ENCODE results near the gene APP. TPM values are rescaled to one million over a fixed set of nuclear protein-coding genes. Genes with fewer than 3 reads are reported as not detected.
A peak's percentile ranks its signal among the peaks of the same experiment; 100 is the strongest.

APP gene
- total RNA-seq, 2 donors from 2014 or later = 20.5 to 46.6 TPM

DNA sequence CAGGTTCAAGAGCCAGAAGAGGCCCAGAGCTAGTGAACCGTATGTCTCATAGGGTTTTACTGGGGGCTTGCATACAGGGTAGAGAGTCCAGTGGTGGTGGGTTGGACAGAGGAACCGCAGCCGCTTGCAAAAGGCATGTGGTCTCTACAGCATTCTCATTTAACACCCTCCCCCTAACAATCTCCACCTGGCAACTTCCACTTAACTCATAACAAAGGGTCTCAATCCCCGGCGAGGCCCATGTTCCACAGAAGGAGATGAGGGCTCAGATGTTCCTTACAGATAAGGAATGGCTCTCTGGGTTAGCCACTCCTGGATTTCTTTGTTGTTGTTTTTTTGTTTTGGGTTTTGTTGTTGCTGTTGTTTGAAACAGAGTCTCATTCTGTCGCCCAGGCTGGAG lies 106.1 kb downstream of the APP start:
- H3K9me3 Mint-ChIP-seq = no peaks in the 10 kb centered on the region
- no peaks in the 10 kb centered on the region for H3K36me3 Mint-ChIP-seq (ENCODE audit: low read depth)
- ATAC-seq (replicated peaks) = no peak
- no peaks in the 10 kb centered on the region for H3K27me3 Mint-ChIP-seq
- no peak overlapping the region for H3K4me3 Mint-ChIP-seq
- no peak overlapping the region for H3K27ac Mint-ChIP-seq
- H3K4me1 Mint-ChIP-seq = peaks cover 11% of the 10 kb centered on the region

- Mint-ChIP-seq H3K9me3 (no peaks in the 10 kb centered on the region), H3K36me3 (ENCODE audit: low read depth) (no peaks in the 10 kb centered on the region), H3K27ac (no peak overlapping the region), H3K4me1 (peaks cover 5% of the 10 kb centered on the region), H3K4me3 (no peak overlapping the region), H3K27me3 (no peaks in the 10 kb centered on the region)
- ATAC-seq (replicated peaks) = no peak
Measured at GRCh38 chr21:26061437-26061836, 109.1 kb downstream of the APP start.

- Mint-ChIP-seq H3K4me1 (peaks cover 5% of the 10 kb centered on the region), H3K27ac (no peak overlapping the region), H3K9me3 (no peaks in the 10 kb centered on the region), H3K27me3 (no peaks in the 10 kb centered on the region), H3K4me3 (no peak overlapping the region), H3K36me3 (ENCODE audit: low read depth) (no peaks in the 10 kb centered on the region)
- no peak for ATAC-seq (replicated peaks)
Measured at GRCh38 chr21:26060335-26061115, 110.0 kb downstream of the APP start.

GRCh38 chr21:26057477-26058170 lies 112.9 kb downstream of the APP start:
- Mint-ChIP-seq H3K4me1 (peaks cover 5% of the 10 kb centered on the region), H3K9me3 (no peaks in the 10 kb centered on the region), H3K27me3 (no peaks in the 10 kb centered on the region), H3K27ac (no peak overlapping the region), H3K36me3 (ENCODE audit: low read depth) (no peaks in the 10 kb centered on the region), H3K4me3 (no peak overlapping the region)
- ATAC-seq (replicated peaks) = no peak

- no peak for ATAC-seq (replicated peaks)
- no peak overlapping the region for H3K4me3 Mint-ChIP-seq
- no peaks in the 10 kb centered on the region for H3K9me3 Mint-ChIP-seq
- H3K27ac Mint-ChIP-seq = no peak overlapping the region
- peaks cover 5% of the 10 kb centered on the region for H3K4me1 Mint-ChIP-seq
- H3K36me3 Mint-ChIP-seq (ENCODE audit: low read depth) = peaks cover 9% of the 10 kb centered on the region
- no peaks in the 10 kb centered on the region for H3K27me3 Mint-ChIP-seq
Measured at GRCh38 chr21:26055841-26056264, 114.7 kb downstream of the APP start.

DNA sequence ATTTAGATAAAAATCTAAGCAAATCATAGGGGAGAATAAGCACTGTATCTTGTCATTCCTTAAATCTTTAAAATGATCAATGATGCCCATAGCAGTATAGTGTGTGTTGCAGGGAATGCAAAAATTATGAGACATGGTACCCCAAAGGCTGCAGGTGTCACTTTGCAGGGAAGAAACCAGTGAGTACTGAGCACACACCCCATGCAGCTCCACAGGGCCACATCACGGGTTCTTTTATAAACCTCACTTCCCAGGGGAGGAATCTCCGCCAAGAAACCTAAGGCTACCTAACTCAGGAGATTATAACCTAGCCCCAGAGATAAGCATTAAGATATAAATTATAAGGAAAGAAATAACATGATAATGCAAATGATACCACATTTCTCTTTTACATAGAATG lies 115.6 kb downstream of the APP start:
- no peaks in the 10 kb centered on the region for H3K9me3 Mint-ChIP-seq
- H3K27ac Mint-ChIP-seq = no peak overlapping the region
- H3K27me3 Mint-ChIP-seq = no peaks in the 10 kb centered on the region
- H3K4me3 Mint-ChIP-seq = no peak overlapping the region
- H3K4me1 Mint-ChIP-seq = no peaks in the 10 kb centered on the region
- H3K36me3 Mint-ChIP-seq (ENCODE audit: low read depth) = peaks cover 17% of the 10 kb centered on the region
- no peak for ATAC-seq (replicated peaks)

DNA sequence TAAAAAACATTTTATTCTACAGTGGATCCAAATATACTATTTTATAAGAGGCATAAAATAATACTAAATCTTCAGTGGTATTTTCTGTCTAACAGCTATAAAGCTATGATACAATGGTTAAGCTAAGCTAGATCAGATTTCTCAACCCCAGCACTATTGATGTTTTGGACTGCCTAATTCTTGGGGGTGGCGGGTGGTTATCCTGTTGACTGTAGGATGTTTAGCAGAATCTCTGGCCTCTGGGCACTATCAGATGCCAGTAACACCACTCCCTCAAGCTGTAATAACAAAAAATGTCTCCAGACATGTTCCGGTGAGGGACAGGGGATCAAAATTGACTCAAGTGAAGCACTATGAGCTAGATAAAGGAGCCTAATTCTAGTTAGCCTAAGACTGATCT lies 118.5 kb downstream of the APP start:
- Mint-ChIP-seq H3K27ac (no peak overlapping the region), H3K36me3 (ENCODE audit: low read depth) (peaks cover 45% of the 10 kb centered on the region), H3K4me3 (no peak overlapping the region), H3K4me1 (no peaks in the 10 kb centered on the region), H3K27me3 (no peaks in the 10 kb centered on the region), H3K9me3 (no peaks in the 10 kb centered on the region)
- no peak for ATAC-seq (replicated peaks)

DNA sequence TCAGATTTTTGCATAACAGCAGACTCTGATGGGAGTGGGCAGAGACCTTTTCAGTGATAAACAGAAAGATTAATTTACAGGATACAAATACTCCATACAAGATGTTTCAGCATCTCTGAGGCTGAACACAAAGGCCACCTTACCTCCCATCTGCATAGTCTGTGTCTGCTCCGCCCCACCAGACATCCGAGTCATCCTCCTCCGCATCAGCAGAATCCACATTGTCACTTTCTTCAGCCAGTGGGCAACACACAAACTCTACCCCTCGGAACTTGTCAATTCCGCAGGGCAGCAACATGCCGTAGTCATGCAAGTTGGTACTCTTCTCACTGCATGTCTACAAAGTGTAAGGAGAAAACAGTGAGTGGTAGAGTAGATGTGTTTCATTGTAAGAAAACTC lies 119.7 kb downstream of the APP start:
- Mint-ChIP-seq H3K9me3 (no peaks in the 10 kb centered on the region), H3K4me1 (no peaks in the 10 kb centered on the region), H3K27me3 (no peaks in the 10 kb centered on the region), H3K4me3 (no peak overlapping the region), H3K27ac (no peak overlapping the region), H3K36me3 (ENCODE audit: low read depth) (peaks cover 54% of the 10 kb centered on the region)
- no peak for ATAC-seq (replicated peaks)

GRCh38 chr21:26049803-26050202 lies 120.8 kb downstream of the APP start:
- H3K27me3 Mint-ChIP-seq = no peaks in the 10 kb centered on the region
- H3K4me3 Mint-ChIP-seq = no peak overlapping the region
- H3K9me3 Mint-ChIP-seq = no peaks in the 10 kb centered on the region
- H3K4me1 Mint-ChIP-seq = no peaks in the 10 kb centered on the region
- peaks cover 59% of the 10 kb centered on the region for H3K36me3 Mint-ChIP-seq (ENCODE audit: low read depth)
- no peak overlapping the region for H3K27ac Mint-ChIP-seq
- no peak for ATAC-seq (replicated peaks)

DNA sequence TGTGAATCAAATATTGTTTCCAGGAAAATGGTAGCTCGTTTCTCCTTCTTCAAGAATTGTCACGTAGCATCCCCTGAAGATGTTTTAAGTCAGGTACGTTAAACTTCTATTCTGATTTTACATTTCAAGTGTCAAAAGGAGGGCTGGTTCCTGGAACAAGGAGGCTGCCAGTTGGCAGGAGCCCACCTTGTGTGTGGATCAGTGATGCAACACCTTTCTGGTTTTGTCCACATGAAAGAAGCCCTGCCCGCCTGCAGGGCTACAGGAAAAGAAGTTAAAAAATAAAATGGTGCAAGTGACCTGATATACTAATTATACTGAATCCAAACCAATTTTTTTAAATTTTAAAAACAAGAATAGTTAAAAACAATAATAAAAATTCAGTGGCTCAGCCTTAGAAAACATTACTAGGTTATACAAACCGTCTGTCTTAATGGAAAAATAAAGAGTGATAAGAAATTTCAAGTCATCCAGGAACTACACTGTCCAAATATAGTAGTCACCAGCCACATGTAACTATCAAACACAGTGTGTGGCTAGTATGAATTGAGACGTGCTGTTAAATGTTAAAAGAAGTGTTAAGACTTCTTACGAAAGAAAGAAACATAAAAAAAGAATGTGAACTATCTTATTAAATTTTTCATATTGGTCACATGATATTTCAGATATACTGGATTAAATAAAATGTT lies 123.1 kb downstream of the APP start:
- no peak for ATAC-seq (replicated peaks)
- Mint-ChIP-seq H3K4me1 (no peaks in the 10 kb centered on the region), H3K27me3 (no peaks in the 10 kb centered on the region), H3K4me3 (no peak overlapping the region), H3K9me3 (no peaks in the 10 kb centered on the region), H3K36me3 (ENCODE audit: low read depth) (peaks cover 59% of the 10 kb centered on the region), H3K27ac (no peak overlapping the region)

DNA sequence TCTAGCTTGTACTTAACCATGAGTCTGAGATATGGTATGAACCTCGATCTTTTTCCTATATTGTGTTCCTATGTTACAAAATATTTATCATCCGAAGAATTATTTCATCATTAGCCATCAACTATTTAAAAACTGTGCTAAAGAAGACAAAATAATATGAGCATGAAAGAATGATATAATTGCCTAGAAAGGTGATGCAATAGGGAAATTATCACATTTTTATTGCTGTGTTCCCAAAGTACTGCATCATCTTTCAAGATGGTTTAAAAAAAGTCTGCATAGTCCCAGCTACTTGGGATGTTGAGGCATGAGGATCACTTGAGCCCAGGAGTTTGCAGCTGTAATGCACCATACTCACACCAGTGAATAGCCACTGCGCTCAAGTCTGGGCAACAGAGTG lies 126.7 kb downstream of the APP start:
- Mint-ChIP-seq H3K4me3 (no peak overlapping the region), H3K4me1 (no peaks in the 10 kb centered on the region), H3K36me3 (ENCODE audit: low read depth) (peaks cover 30% of the 10 kb centered on the region), H3K27me3 (no peaks in the 10 kb centered on the region), H3K9me3 (no peaks in the 10 kb centered on the region), H3K27ac (no peak overlapping the region)
- no peak for ATAC-seq (replicated peaks)

GRCh38 chr21:26042181-26042876 lies 128.2 kb downstream of the APP start:
- Mint-ChIP-seq H3K4me1 (no peaks in the 10 kb centered on the region), H3K27me3 (no peaks in the 10 kb centered on the region), H3K36me3 (ENCODE audit: low read depth) (peaks cover 16% of the 10 kb centered on the region), H3K27ac (peak overlapping the region; percentile 39), H3K9me3 (no peaks in the 10 kb centered on the region), H3K4me3 (no peak overlapping the region)
- ATAC-seq (replicated peaks) = no peak

DNA sequence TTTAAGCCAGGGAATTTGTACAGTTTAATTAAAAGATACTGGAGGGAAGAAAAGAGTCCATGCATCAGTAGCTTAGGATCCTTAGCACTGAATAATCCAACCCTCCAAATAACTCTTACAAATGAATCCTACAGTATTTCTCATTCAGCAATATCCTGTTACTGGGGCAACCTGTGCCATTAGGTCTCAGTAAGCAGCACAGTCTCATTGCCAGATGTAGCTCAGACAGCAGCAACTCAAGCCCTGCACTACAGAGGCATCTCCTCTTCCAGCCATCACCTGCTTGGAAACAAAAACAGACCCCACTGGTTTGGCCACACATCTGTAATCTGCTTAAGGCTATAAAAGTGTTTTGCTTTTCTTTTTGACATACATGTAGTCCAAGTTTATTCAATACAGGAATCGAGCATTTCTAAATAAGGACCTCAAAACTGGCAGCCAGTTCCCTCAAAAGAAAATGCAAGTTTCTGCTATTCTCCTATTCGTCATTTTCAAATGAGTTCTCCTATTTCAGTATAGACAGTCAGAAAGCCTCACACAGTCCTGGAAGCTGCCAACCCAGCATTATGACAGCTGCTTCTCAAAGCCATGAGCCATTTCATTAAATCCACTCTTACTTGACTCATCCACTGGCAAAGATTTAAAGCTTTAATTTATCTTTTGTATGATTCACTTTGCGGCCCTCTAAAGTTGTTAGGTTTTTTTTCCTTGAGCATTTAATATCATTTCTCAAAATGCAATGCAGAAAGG lies 129.0 kb downstream of the APP start:
- peak overlapping the region; percentile 39 for H3K27ac Mint-ChIP-seq
- no peaks in the 10 kb centered on the region for H3K27me3 Mint-ChIP-seq
- peaks cover 12% of the 10 kb centered on the region for H3K36me3 Mint-ChIP-seq (ENCODE audit: low read depth)
- ATAC-seq (replicated peaks) = no peak
- H3K4me1 Mint-ChIP-seq = no peaks in the 10 kb centered on the region
- no peak overlapping the region for H3K4me3 Mint-ChIP-seq
- no peaks in the 10 kb centered on the region for H3K9me3 Mint-ChIP-seq

GRCh38 chr21:26036916-26037315 lies 133.7 kb downstream of the APP start:
- Mint-ChIP-seq H3K4me1 (peaks cover 4% of the 10 kb centered on the region), H3K27me3 (no peaks in the 10 kb centered on the region), H3K9me3 (no peaks in the 10 kb centered on the region), H3K36me3 (ENCODE audit: low read depth) (no peaks in the 10 kb centered on the region), H3K27ac (no peak overlapping the region), H3K4me3 (no peak overlapping the region)
- ATAC-seq (replicated peaks) = no peak

Measured in activated T-helper 17 cell treated with anti-CD3 and anti-CD28 coated beads, Interleukin-2, amount 50 U/mL, for 72 hours (primary cell).